ENCODE data around the gene ACVR2A. TPM values are rescaled to one million over a fixed set of nuclear protein-coding genes. Genes with fewer than 3 reads are reported as not detected.

The ACVR2A gene
- total RNA-seq, 1 experiment from 2014 or later, result 15.7 TPM

GRCh38 chr2:147869934-147870333 is 25.1 kb downstream of the ACVR2A start:
- intact Hi-C loops (cut with micrococcal nuclease; ENCODE audit: unreplicated experiment), result no loop called here
- H3K9me3 ChIP-seq, result no peaks in the 10 kb centered on the region

DNA sequence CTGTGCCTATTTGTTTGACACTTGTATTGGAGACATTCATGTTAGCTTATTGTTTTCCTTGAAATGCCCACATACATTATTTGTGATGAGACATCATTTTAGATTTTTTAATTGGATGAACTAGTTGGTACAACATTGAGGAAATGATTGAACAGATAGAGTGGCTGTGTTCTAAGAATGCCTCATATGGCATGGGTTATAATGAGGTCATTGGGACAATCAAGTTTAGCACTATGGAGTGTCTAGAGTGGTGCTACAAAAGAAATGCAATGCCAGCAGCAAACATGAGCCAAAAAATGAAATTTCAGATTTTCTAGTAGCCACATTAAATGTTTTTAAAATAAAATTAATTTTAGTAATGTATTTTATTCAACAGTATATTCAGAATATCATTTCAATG is 28.1 kb downstream of the ACVR2A start:
- H3K4me3 ChIP-seq (ENCODE audit: low read depth, low read length), result no peak overlapping the region
- H3K36me3 ChIP-seq (ENCODE audit: control insufficient read depth, insufficient read depth, low read length), result no peaks in the 10 kb centered on the region
- Mint-ChIP-seq H3K36me3 (ENCODE audit: insufficient read depth, unreplicated experiment) (no peaks in the 10 kb centered on the region), H3K27ac (ENCODE audit: unreplicated experiment) (no peak overlapping the region), H3K4me3 (ENCODE audit: unreplicated experiment) (no peak overlapping the region), H3K4me1 (ENCODE audit: low read depth, unreplicated experiment) (peaks cover 7% of the 10 kb centered on the region), H3K9me3 (ENCODE audit: unreplicated experiment) (no peaks in the 10 kb centered on the region), H3K27me3 (ENCODE audit: insufficient read depth, unreplicated experiment) (no peaks in the 10 kb centered on the region)
- intact Hi-C loops (cut with micrococcal nuclease; ENCODE audit: unreplicated experiment), result no loop called here
- POLR2A ChIA-PET, result no interaction called here
- H3K4me1 ChIP-seq, result peaks cover 6% of the 10 kb centered on the region; the same call in 1 of the 2 replicates
- no peaks in the 10 kb centered on the region for H3K27me3 ChIP-seq (replicated peaks; ENCODE audit: control insufficient read depth, insufficient read depth, low read length)
- no peaks in the 10 kb centered on the region for H3K9me3 ChIP-seq
- no peak for DNase-seq
- TF ChIP-seq, protein P1, sequence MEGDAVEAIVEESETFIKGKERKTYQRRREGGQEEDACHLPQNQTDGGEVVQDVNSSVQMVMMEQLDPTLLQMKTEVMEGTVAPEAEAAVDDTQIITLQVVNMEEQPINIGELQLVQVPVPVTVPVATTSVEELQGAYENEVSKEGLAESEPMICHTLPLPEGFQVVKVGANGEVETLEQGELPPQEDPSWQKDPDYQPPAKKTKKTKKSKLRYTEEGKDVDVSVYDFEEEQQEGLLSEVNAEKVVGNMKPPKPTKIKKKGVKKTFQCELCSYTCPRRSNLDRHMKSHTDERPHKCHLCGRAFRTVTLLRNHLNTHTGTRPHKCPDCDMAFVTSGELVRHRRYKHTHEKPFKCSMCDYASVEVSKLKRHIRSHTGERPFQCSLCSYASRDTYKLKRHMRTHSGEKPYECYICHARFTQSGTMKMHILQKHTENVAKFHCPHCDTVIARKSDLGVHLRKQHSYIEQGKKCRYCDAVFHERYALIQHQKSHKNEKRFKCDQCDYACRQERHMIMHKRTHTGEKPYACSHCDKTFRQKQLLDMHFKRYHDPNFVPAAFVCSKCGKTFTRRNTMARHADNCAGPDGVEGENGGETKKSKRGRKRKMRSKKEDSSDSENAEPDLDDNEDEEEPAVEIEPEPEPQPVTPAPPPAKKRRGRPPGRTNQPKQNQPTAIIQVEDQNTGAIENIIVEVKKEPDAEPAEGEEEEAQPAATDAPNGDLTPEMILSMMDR (IDR thresholded peaks at IDR 0.05; ENCODE audit: insufficient read depth in 1 of 2, low read depth in 1 of 2, low read length in 1 of 2, severe bottlenecking in 1 of 2, unreplicated experiment in 1 of 2), result no peak
- CTCF ChIA-PET, result no interaction called here
- no TSS peak for BruUV-seq (replicated peaks)

More at GRCh38 chr2:147869934-147870333, 25.1 kb downstream of the ACVR2A start:
- BruUV-seq (replicated peaks), result no TSS peak
- Mint-ChIP-seq H3K9me3 (ENCODE audit: unreplicated experiment) (no peaks in the 10 kb centered on the region), H3K36me3 (ENCODE audit: insufficient read depth, unreplicated experiment) (no peaks in the 10 kb centered on the region), H3K27ac (ENCODE audit: unreplicated experiment) (no peak overlapping the region), H3K27me3 (ENCODE audit: insufficient read depth, unreplicated experiment) (no peaks in the 10 kb centered on the region), H3K4me3 (ENCODE audit: unreplicated experiment) (no peak overlapping the region), H3K4me1 (ENCODE audit: low read depth, unreplicated experiment) (peaks cover 7% of the 10 kb centered on the region)
- Histone ChIP-seq H3K4me3 (ENCODE audit: low read depth, low read length) (no peak overlapping the region), H3K27me3 (replicated peaks; ENCODE audit: control insufficient read depth, insufficient read depth, low read length) (no peaks in the 10 kb centered on the region), H3K4me1 (peaks cover 6% of the 10 kb centered on the region; the same call in 1 of the 2 replicates), H3K36me3 (ENCODE audit: control insufficient read depth, insufficient read depth, low read length) (no peaks in the 10 kb centered on the region)
- CTCF ChIA-PET, result no interaction called here
- DNase-seq, result no peak
- TF ChIP-seq, protein P1 (IDR thresholded peaks at IDR 0.05; ENCODE audit: insufficient read depth in 1 of 2, low read depth in 1 of 2, low read length in 1 of 2, severe bottlenecking in 1 of 2, unreplicated experiment in 1 of 2), result no peak
- POLR2A ChIA-PET, result no interaction called here

- ChIA-PET POLR2A (no interaction called here), CTCF (no interaction called here)
- Mint-ChIP-seq H3K9me3 (ENCODE audit: unreplicated experiment) (no peaks in the 10 kb centered on the region), H3K36me3 (ENCODE audit: insufficient read depth, unreplicated experiment) (no peaks in the 10 kb centered on the region), H3K4me3 (ENCODE audit: unreplicated experiment) (no peak overlapping the region), H3K27ac (ENCODE audit: unreplicated experiment) (no peak overlapping the region), H3K27me3 (ENCODE audit: insufficient read depth, unreplicated experiment) (no peaks in the 10 kb centered on the region), H3K4me1 (ENCODE audit: low read depth, unreplicated experiment) (peaks cover 7% of the 10 kb centered on the region)
- H3K36me3 ChIP-seq (ENCODE audit: control insufficient read depth, insufficient read depth, low read length), result no peaks in the 10 kb centered on the region
- BruUV-seq (replicated peaks), result no TSS peak
- DNase-seq, result no peak
- intact Hi-C loops (cut with micrococcal nuclease; ENCODE audit: unreplicated experiment), result no loop called here
- TF ChIP-seq, protein P1 (IDR thresholded peaks at IDR 0.05; ENCODE audit: insufficient read depth in 1 of 2, low read depth in 1 of 2, low read length in 1 of 2, severe bottlenecking in 1 of 2, unreplicated experiment in 1 of 2), result no peak
- peaks cover 6% of the 10 kb centered on the region; the same call in 1 of the 2 replicates for H3K4me1 ChIP-seq
- H3K4me3 ChIP-seq (ENCODE audit: low read depth, low read length), result no peak overlapping the region
- no peaks in the 10 kb centered on the region for H3K27me3 ChIP-seq (replicated peaks; ENCODE audit: control insufficient read depth, insufficient read depth, low read length)
- no peaks in the 10 kb centered on the region for H3K9me3 ChIP-seq
These were observed 29.1 kb downstream of the ACVR2A start for GRCh38 chr2:147873859-147874483.
